ENCODE measurements around the gene STIM1.

GRCh38 chr11:4063348-4063747 is 207.9 kb downstream of the STIM1 start:
- TF ChIP-seq CTCF (IDR thresholded peaks at IDR 0.05) (no peak), POLR2A (IDR thresholded peaks at IDR 0.05) (no peak)
